Vagina (tissue), 2 donors: ENCODE measurements around the gene LIG3. TPM values are rescaled to one million over a fixed set of nuclear protein-coding genes. Genes with fewer than 3 reads are reported as not detected.

Source experiments
- DNase-seq, 2 donors: peaks; one replicate each; pipeline ENCODE4 v3.0.0-alpha.2; 2017; ENCODE audit errors: extremely low spot score in 2 of 2
- H3K27ac ChIP-seq: fragments of 200-600 bp; sonication (generic); one replicate; pipeline ENCODE4 v1.5.1; 2019
- H3K27me3 ChIP-seq: fragments of 200-600 bp; sonication (generic); one replicate; pipeline ENCODE4 v1.5.1; 2019
- H3K36me3 ChIP-seq, 2 donors: fragments of 200-600 bp; sonication (generic); one replicate each; pipeline ENCODE4 v1.5.1; 2017 to 2019
- H3K4me1 ChIP-seq: fragments of 200-600 bp; sonication (generic); one replicate; pipeline ENCODE4 v1.5.1; 2019
- H3K4me3 ChIP-seq, 2 donors: fragments of 200-600 bp; sonication (generic); 1 replicate in 1 of 2; 2 replicates in 1 of 2; pipeline ENCODE4 v1.5.1; 2016 to 2019
- H3K9me3 ChIP-seq: fragments of 200-600 bp; sonication (generic); one replicate; pipeline ENCODE4 v1.5.1; 2019
- CTCF ChIP-seq, 3 experiments: fragments of 450-650 bp in 2 of 3; fragments of 200-600 bp in 1 of 3; sonication (generic) in 1 of 3; IDR thresholded peaks; one replicate each; pipeline ENCODE4 v1.5.1; 2017 to 2019; ENCODE audit warnings: antibody characterized with exemption in 3 of 3, mild to moderate bottlenecking in 2 of 3, moderate library complexity in 2 of 3
- POLR2A ChIP-seq, 2 donors: fragments of 450-650 bp; IDR thresholded peaks; one replicate each; pipeline ENCODE4 v1.6.1; 2017; ENCODE audit warnings: antibody characterized with exemption in 2 of 2, mild to moderate bottlenecking in 2 of 2, moderate library complexity in 2 of 2
- POLR2AphosphoS5 ChIP-seq, 2 donors: sonication (generic); formaldehyde crosslinking; IDR thresholded peaks; one replicate each; pipeline ENCODE4 v1.9.0; 2017; ENCODE audit warnings: antibody characterized with exemption in 2 of 2, mild to moderate bottlenecking in 2 of 2, low read depth in 1 of 2; ENCODE audit not compliant: insufficient read depth in 1 of 2
- intact Hi-C: fragments of 100-400 bp; cut with DNase I; formaldehyde crosslinking; loops from one replicate; pipeline ENCODE4 v1.15.1; 2023
- total RNA-seq: library from RNA; depleted of rRNA; stranded (reverse); fragments of >200 nt; gene quantifications from one replicate; pipeline ENCODE4 v1.2.3, GENCODE V29; 2016

The LIG3 gene
- total RNA-seq, 1 donor from 2014 or later, result 30.0 TPM

- intact Hi-C loops, result no loop called here
- Histone ChIP-seq H3K36me3 (peaks cover 0 to 38% of the 10 kb centered on the region in 2 donors), H3K27me3 (no peaks in the 10 kb centered on the region), H3K27ac (no peak overlapping the region), H3K9me3 (no peaks in the 10 kb centered on the region), H3K4me3 (no peak overlapping the region), H3K4me1 (peaks cover 18% of the 10 kb centered on the region)
- no peak for TF ChIP-seq POLR2A (IDR thresholded peaks at IDR 0.05)
- TF ChIP-seq CTCF (IDR thresholded peaks at IDR 0.05), result no peak
- no peak for TF ChIP-seq POLR2AphosphoS5 (IDR thresholded peaks at IDR 0.05; ENCODE audit: insufficient read depth in 1 of 2, low read depth in 1 of 2)
- no peak for DNase-seq
These were observed 36.7 kb downstream of the LIG3 start for GRCh38 chr17:35017021-35017420.

GRCh38 chr17:35018814-35019213 is 38.5 kb downstream of the LIG3 start:
- peaks cover 33% of the 10 kb centered on the region for H3K4me1 ChIP-seq
- intact Hi-C loops, result no loop called here

GRCh38 chr17:35019386-35020179 is 39.3 kb downstream of the LIG3 start:
- H3K4me1 ChIP-seq, result peaks cover 37% of the 10 kb centered on the region
- no peaks in the 10 kb centered on the region for H3K27me3 ChIP-seq
- peaks cover 0 to 30% of the 10 kb centered on the region in 2 donors for H3K36me3 ChIP-seq
- H3K4me3 ChIP-seq, result no peak overlapping the region
- TF ChIP-seq CTCF (IDR thresholded peaks at IDR 0.05), result no peak
- no peak for TF ChIP-seq POLR2AphosphoS5 (IDR thresholded peaks at IDR 0.05; ENCODE audit: insufficient read depth in 1 of 2, low read depth in 1 of 2)
- TF ChIP-seq POLR2A (IDR thresholded peaks at IDR 0.05), result no peak
- H3K27ac ChIP-seq, result no peak overlapping the region
- intact Hi-C loops, result loop anchor here (10.0 kb wide), 1 partner anchor 65 kb away; no protein-coding TSS in a partner anchor
- no peak for DNase-seq
- H3K9me3 ChIP-seq, result no peaks in the 10 kb centered on the region

More at GRCh38 chr17:35018814-35019213, 38.5 kb downstream of the LIG3 start:
- no peak overlapping the region for H3K27ac ChIP-seq
- no peaks in the 10 kb centered on the region for H3K27me3 ChIP-seq
- TF ChIP-seq POLR2A (IDR thresholded peaks at IDR 0.05) (no peak), CTCF (IDR thresholded peaks at IDR 0.05) (no peak), POLR2AphosphoS5 (IDR thresholded peaks at IDR 0.05; ENCODE audit: insufficient read depth in 1 of 2, low read depth in 1 of 2) (no peak)
- no peaks in the 10 kb centered on the region for H3K9me3 ChIP-seq
- no peak for DNase-seq
- peaks cover 0 to 38% of the 10 kb centered on the region in 2 donors for H3K36me3 ChIP-seq
- no peak overlapping the region for H3K4me3 ChIP-seq

- Histone ChIP-seq H3K4me1 (peaks cover 37% of the 10 kb centered on the region), H3K9me3 (no peaks in the 10 kb centered on the region), H3K27ac (peak overlapping the region; percentile 64), H3K36me3 (peaks cover 0 to 22% of the 10 kb centered on the region in 2 donors), H3K4me3 (no peak overlapping the region), H3K27me3 (no peaks in the 10 kb centered on the region)
- no peak for DNase-seq
- TF ChIP-seq POLR2A (IDR thresholded peaks at IDR 0.05) (no peak), CTCF (IDR thresholded peaks at IDR 0.05) (no peak), POLR2AphosphoS5 (IDR thresholded peaks at IDR 0.05; ENCODE audit: insufficient read depth in 1 of 2, low read depth in 1 of 2) (no peak)
- intact Hi-C loops, result loop anchor here (10.0 kb wide), 1 partner anchor 63 kb away; no protein-coding TSS in a partner anchor
These were observed 41.4 kb downstream of the LIG3 start for GRCh38 chr17:35021520-35022380.
